ENCODE results near the gene MKNK2. TPM values are rescaled to one million over a fixed set of nuclear protein-coding genes. Genes with fewer than 3 reads are reported as not detected.

The MKNK2 gene
- total RNA-seq, 1 donor from 2014 or later = 122 TPM

- intact Hi-C loops (cut with DNase I) = no loop called here
Observed at GRCh38 chr19:2081873-2082810, 31.1 kb upstream of the MKNK2 start.

GRCh38 chr19:2080336-2080988 is 29.4 kb upstream of the MKNK2 start:
- intact Hi-C loops (cut with DNase I) = no loop called here
- DNase-seq (ENCODE audit: low spot score) = no peak

More at GRCh38 chr19:2081873-2082810, 31.1 kb upstream of the MKNK2 start:
- DNase-seq (ENCODE audit: low spot score) = no peak

DNA sequence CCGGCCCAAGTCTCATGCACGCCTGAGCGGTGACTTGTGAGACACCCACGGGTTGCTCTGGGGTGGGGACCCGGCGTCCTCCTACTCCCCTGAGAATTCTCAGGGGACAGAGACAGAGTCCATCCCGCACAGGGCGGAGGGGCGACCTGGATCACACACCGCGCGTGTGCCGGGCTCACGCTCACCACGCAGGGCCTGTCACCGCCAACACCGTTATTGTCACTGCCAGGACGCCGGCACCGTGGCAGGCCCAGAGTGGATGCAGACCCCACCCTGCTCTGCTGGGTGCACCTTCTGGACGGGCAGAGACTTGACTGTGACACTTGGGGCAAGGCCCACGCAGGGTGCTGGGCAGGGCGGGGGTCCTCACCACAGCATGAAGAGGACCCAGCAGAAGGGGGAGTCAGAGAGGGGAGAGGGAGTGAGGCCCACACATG is 28.8 kb upstream of the MKNK2 start:
- DNase-seq (ENCODE audit: low spot score) = no peak
- intact Hi-C loops (cut with DNase I) = no loop called here

DNA sequence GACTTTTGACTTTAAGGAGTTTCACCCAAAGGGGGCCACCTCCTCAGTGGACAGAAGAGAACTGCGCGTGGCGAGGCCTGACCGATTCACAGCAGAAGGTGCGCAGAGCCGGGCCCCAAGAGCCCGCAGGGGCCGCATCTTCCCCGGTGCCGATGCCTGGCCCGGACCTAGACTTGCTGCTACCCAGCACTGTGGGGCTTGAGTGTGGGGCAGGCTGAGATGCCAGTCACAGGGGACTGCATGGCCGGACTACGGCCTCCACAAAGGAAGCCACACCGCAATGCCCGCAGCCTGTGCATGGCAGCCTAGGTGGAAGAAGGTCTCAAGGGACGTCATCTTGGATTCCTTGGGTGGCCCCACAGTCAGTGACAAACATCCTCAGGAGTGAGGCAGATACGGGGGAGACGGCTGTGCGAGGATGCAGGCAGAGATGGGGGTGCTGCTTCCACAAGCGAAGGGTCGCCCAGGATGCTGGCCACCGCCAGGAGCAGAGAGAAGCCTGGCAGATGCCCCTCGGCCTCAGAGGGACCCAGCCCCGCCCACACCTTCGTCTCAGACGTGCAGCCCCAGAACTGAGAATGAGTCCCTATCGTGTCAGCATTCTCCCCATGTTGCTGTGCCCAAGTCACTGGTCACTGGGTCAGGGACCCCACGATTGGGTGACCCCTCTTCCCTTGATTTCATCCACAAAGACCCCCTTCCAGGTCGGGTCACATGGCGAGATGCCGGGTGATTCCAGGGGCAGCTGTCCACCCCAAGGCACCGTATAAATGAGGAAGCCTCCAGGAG is 28.2 kb upstream of the MKNK2 start:
- no peak for DNase-seq (ENCODE audit: low spot score)
- intact Hi-C loops (cut with DNase I) = no loop called here

DNA sequence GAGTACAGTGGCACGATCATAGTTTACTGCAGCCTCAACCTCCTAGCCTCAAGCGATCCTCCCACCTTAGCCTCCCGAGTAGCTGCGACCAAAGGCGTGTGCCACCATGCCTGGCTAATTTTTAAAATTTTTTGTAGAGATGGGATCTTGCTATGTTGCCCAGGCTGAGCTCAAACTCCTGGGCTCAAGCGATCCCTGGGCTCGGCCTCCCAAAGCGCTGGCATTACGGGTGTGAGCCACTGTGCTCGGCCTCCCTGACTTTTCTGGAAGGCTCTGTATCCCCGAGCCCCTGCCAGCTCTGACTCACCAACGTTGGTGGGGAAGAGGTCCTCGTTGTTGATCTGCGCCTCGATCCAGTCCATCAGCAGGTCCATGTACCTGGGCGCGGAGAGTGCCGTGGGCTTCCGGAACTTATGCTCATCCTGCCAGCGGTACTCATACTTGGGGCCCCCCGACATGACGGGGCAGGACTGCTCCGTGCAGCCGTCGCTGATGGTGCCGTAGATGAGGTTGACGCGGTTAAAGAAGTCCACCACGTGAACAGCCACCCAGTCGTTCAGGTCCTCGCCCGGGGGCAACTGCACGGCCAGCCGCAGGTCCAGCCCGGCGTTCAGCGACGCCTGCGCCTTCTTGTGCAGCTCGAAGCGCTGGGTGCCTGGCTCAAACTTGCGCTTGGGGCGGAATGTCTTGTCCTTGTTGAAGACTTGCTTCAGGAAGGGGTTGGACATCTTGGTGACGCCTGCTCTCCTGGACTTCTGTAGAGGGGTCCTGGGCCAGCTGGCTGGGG is 27.0 kb upstream of the MKNK2 start:
- DNase-seq (ENCODE audit: low spot score) = no peak
- intact Hi-C loops (cut with DNase I) = no loop called here

GRCh38 chr19:2077398-2077797 is 26.4 kb upstream of the MKNK2 start:
- DNase-seq (ENCODE audit: low spot score) = no peak
- intact Hi-C loops (cut with DNase I) = no loop called here

GRCh38 chr19:2076526-2076944 is 25.5 kb upstream of the MKNK2 start:
- intact Hi-C loops (cut with DNase I) = no loop called here
- no peak for DNase-seq (ENCODE audit: low spot score)

GRCh38 chr19:2072757-2073551 is 21.9 kb upstream of the MKNK2 start:
- intact Hi-C loops (cut with DNase I) = no loop called here

DNA sequence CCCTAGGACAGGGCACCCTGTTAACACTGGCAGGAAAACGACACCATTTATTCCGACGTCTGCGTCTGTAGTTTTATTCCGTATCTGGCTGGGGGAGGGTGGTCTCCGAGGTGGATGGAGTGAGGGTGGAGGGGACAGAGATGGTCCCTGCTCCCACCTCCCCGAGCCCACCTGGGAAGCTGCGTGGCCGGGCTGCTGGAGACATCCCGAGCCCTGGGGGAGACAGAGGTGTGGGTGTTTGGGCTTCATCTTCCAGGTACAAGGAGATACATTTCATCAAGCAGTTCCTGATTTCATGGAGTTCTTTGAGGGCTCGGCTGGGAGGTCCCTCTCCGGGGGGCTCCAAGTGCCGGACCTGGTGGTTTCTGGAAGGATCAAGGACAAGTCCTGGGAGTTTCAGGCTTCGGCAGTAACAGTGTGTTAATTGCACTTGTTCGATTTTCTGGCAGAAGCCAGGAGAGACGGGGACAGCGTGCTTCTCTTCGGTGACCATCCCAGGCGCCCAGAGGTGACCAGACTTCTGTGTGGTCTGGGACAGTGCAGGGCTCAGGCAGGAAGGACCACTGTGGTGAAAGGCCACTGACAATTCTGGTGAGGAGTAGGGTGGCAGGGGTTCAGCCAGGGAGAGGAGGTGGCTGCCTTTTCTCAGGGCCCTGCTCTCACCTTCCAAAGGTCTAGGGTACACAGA is 20.1 kb upstream of the MKNK2 start:
- no peak for DNase-seq (ENCODE audit: low spot score)
- intact Hi-C loops (cut with DNase I) = no loop called here

More at GRCh38 chr19:2072757-2073551, 21.9 kb upstream of the MKNK2 start:
- DNase-seq (ENCODE audit: low spot score) = no peak

- intact Hi-C loops (cut with DNase I) = no loop called here
- no peak for DNase-seq (ENCODE audit: low spot score)
Observed at GRCh38 chr19:2070436-2070827, 19.4 kb upstream of the MKNK2 start.

DNA sequence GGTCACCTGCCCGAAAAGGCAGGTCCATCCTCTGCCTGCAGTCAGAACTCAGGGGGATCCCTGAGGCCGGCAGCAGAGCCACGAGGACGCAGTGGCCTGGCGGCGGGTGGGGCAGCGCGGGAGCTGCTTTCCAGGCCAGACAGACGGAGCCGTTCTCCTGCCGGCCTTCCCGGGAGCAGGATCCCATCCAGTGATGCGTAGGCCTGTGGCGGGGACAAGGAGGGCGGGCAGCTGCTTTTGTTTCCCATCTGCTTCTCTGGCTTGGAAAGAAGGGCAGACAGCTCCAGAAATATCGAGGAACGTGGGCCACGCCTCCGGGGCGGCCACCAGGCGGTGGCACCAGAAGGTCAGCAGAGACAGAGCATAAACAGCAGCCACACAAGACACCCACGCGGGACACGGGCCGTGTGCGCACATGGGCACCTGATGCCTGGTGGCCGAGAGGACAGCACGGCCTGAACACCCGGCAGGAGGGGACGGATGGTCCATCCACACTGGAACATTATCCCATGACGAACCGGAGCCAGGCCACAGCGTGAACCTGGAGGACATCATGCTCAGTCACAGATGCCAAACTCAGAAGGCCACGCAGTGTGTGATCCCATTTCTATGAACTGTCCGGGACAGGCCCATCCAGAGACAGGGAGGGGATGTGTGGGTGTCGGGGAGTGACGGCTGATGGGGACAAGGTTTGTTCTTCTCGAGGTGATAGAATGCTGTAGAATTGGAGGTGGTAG is 13.9 kb upstream of the MKNK2 start:
- DNase-seq (ENCODE audit: low spot score) = peak; percentile 85
- intact Hi-C loops (cut with DNase I) = loop anchor here (2.0 kb wide), 1 partner anchor 16 kb away; no protein-coding TSS in a partner anchor

- intact Hi-C loops (cut with DNase I) = loop anchor here (2.0 kb wide), 1 partner anchor 16 kb away; no protein-coding TSS in a partner anchor
- DNase-seq (ENCODE audit: low spot score) = no peak
Observed at GRCh38 chr19:2064395-2064787, 13.3 kb upstream of the MKNK2 start.

GRCh38 chr19:2063824-2064223 is 12.8 kb upstream of the MKNK2 start:
- intact Hi-C loops (cut with DNase I) = loop anchor here (2.0 kb wide), 1 partner anchor 15 kb away; no protein-coding TSS in a partner anchor
- DNase-seq (ENCODE audit: low spot score) = no peak

DNA sequence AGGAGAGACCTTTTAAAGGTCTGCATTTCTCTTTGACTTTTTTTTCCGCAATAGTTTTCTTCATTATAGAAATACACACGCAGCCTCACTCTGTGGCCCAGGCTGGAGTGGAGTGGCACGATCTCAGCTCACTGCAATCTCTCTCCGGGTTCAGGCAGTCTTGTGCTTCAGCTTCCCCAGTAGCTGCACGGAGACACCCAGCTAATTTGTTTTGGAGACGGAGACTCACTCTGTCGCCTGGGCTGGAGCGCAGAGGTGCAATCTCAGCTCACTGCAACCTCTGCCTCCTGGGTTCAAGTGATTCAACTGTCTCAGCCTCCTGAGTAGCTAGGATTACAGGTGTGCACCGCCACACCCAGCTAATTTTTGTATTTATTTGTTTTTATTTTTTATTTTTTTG is 11.7 kb upstream of the MKNK2 start:
- intact Hi-C loops (cut with DNase I) = no loop called here
- no peak for DNase-seq (ENCODE audit: low spot score)

GRCh38 chr19:2062389-2062729 is 11.3 kb upstream of the MKNK2 start:
- DNase-seq (ENCODE audit: low spot score) = no peak
- intact Hi-C loops (cut with DNase I) = no loop called here

GRCh38 chr19:2061495-2062388 is 10.7 kb upstream of the MKNK2 start:
- peak; percentile 99 for DNase-seq (ENCODE audit: low spot score)
- intact Hi-C loops (cut with DNase I) = loop anchor here (2.0 kb wide), 1 partner anchor 29 kb away; no protein-coding TSS in a partner anchor
